Measurements from ENCODE around the gene ZFP62. TPM values are rescaled to one million over a fixed set of nuclear protein-coding genes. Genes with fewer than 3 reads are reported as not detected.
"Not testable (repeated sequence)": the region's sequence is repeated elsewhere in the genome, so short reads cannot be mapped to it uniquely, and the experiment has no call there.

The ZFP62 gene
- 19.4 TPM for total RNA-seq
- long read RNA-seq, full-length matches to known transcripts = 8 of 16 reads
- long read RNA-seq, partial matches to known transcripts = 0 of 16 reads
- long read RNA-seq, other reads (novel, unspliced or antisense) = 8 of 16 reads

DNA sequence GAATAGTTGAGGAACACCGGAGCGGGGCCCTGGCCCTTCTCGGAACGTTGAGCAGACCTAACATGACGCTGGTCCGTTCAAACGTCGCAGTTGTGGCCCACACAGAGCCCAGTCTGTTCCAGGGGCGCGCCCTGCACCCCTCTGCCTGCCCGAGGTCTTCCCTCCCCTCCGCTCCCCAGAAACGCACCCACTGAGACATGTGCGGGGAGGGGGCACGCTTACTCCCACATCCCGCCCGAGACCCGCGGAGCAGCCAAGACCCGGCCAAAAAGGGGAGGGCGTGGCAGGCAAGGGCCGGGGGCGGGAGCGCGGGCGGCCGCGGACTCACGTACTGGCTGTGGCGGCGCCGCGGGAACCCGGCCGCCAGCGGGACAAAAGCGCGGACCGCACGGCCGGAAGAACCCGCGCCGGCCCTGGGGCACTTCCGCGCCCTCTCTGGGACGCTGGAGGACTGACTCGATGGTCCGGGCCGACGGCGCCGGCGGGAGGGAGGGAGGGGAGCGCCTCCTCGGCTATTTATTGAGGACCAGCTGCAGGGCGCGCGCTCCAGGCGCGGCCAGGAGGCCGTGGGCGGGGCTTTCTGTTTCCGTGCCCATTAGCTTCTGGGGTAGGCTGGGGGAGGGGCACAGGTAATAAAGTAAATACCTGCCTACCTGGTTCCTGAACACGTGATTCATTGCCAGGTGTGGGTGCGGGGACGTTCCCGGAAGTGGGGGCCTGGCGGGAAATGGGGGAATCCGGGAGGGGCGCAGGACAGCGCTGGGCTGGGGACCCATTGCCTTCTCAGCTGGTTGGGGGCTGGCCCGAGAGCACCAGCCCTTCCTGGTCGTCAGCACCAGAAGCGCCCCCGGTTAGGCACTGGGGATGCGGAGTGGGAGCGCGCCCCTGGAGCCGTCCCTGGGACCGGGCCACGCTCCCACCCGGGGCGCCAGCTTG is at the start of gene ZFP62:
ZFP62 (minus strand) TSS at position 390 of the 936 bp plus-strand sequence; CDS start at position 333, 57 bp downstream.
- intact Hi-C loops (cut with DNase I) = loop anchor here (2.0 to 5.0 kb wide), 3 partner anchors 30 to 74 kb away; no protein-coding TSS in a partner anchor

DNA sequence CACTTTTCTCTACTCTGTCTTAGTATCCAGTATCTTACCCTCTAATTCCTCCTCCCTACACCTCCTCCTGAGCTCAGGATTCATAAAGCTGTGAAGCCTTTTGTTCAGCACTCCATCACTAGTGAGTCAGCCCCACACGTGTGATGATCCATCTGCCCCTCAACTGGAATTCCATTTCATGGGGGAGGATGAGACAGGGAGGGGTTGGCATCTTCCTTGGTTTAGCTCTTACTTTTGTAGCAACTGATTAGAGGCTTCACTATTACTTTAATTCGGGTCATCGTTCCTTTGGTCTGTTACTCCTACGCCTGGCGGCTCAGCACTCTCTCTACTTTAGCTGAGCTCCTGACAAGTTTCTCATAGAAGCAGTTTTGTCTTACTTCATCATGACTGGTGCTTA is 49.7 kb upstream of the ZFP62 start:
- DNase-seq (ENCODE audit: low spot score) = no peak
- intact Hi-C loops (cut with DNase I) = no loop called here

More for the DNA sequence above, at the start of gene ZFP62:
- DNase-seq (ENCODE audit: low spot score) = peak; percentile 95

DNA sequence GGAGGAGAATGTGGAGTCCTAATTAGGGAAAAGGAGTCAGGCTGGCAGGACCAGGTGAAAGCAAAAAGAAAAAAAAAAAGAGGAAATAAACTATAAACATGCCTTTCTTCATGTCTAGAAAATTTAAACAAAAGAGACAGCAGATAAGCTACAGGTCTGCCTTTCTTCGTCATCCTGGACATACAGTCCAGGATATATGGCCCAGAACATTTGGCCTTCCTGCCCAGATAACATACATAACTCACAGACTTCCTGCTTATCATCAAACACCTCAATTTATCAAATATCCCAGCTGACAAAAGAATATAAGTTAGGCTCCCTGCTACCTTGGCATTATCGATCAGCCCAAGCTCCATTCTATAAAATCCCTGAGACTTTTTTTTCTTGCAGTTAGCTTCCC is 49.1 kb upstream of the ZFP62 start:
- no peak for DNase-seq (ENCODE audit: low spot score)
- intact Hi-C loops (cut with DNase I) = no loop called here

DNA sequence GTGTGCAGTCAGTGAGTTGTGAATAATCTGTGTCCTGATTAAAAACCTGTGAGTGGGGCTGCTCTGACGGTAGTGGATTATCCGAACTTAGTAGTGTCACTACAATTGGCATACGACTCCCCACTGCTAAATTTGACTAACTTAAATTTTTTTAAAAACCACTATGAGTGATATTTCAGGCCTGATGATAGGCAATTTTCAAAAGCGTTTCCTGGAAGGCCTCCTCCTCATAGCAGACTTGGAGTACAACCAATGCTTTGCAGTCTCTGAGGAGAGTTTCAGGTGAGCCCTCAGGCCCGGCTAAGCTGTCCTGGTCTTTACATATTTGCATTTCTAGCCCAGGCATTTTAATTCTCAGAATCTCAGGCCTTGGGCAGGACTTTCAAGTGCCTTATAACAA is 48.7 kb upstream of the ZFP62 start:
- no peak for DNase-seq (ENCODE audit: low spot score)
- intact Hi-C loops (cut with DNase I) = no loop called here

DNA sequence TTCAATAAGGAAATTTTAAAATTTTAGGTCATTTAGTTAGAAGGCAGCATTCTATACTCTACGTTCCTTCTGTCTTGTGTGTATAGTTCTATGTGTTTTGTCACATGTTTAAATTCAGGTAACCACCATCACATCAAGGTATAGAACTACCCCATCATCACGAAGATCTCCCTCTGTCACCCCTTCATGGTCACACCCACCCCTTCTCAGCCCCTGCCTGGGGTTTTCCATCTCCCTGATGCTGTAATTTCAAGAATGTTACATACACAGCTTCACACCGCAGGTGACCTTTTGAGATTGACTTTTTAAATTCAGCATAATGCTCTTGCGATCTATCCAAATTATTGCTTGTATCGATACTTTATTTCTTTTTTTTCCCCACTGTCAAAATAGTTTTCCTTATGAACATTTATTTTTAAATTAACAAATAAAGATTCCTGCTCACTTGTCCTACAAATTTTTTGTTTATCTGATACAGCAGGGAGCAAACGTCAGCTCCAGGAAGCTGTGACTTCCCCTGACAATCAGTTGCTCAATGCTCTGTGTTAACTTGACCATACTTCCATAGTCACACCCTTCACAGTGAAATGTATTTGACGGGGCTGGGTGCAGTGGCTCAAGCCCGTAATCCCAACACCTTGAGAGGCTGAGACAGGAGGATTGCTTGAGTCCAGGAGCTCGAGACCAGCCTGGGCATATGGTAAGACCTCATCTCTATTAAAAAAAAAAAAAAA is 48.1 kb upstream of the ZFP62 start:
- no peak for DNase-seq (ENCODE audit: low spot score)
- intact Hi-C loops (cut with DNase I) = no loop called here

DNA sequence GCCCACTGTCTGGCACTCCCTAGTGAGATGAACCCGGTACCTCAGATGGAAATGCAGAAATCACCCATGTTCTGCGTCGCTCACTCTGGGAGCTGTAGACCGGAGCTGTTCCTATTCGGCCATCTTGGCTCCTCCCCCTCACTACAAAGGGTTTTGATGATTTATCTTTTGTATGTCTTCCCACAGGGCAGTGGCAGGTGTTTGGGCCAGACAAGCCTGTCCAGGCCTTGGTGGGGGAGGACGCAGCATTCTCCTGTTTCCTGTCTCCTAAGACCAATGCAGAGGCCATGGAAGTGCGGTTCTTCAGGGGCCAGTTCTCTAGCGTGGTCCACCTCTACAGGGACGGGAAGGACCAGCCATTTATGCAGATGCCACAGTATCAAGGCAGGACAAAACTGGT is 47.3 kb upstream of the ZFP62 start:
- DNase-seq (ENCODE audit: low spot score) = no peak
- intact Hi-C loops (cut with DNase I) = no loop called here

DNA sequence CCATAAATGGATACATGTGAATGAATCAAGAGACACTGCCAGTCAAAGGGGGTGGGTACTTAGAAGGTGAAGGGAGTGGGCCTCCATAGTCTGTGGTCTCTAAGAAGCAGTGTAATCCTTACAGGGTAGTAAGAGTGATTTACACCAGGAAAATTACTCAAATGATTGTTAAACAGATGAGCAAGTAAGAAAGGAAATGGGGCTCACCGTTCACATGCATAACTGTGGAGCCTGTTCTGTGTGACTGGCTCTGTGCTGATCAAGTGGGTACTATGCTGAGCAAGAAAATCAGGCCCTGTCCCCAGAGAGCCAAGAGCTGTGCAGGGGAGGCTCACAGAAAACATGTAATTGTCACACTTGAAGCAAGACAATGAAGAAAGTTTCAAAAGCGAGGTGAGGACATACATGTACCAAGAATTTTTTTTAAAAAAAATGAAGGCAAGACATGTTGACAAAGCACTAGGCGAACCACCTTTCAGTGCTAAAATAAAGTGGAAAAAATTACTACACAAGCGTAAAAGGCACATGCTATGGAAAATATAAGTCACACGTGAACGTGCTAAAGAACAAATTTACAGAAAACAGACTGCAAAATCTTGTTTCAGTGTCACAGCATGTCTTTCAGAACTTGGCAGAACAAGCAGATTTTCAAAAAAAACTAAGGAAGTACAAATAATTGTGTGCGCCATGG is 40.4 kb upstream of the ZFP62 start:
- intact Hi-C loops (cut with DNase I) = no loop called here
- no peak for DNase-seq (ENCODE audit: low spot score)

DNA sequence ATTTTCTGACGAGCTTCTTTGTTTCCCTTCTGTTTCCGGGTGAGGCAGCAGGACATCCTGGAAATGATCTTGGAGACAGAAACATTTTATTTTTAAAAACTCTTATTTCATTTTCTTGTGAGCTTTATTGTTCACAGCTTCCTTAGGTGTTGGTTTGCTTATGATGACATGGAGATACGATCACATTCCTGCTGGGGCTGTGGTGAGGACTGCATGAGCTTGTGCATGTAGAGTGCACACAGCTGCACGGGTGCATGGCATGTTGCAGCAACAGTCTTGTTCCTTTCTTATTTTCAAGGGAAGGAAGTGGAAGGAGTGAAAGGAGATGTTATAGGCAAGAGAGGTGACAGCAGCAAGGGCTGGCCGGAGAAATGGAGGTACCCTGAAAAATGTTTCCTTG is 39.1 kb upstream of the ZFP62 start:
- DNase-seq (ENCODE audit: low spot score) = no peak
- intact Hi-C loops (cut with DNase I) = no loop called here

DNA sequence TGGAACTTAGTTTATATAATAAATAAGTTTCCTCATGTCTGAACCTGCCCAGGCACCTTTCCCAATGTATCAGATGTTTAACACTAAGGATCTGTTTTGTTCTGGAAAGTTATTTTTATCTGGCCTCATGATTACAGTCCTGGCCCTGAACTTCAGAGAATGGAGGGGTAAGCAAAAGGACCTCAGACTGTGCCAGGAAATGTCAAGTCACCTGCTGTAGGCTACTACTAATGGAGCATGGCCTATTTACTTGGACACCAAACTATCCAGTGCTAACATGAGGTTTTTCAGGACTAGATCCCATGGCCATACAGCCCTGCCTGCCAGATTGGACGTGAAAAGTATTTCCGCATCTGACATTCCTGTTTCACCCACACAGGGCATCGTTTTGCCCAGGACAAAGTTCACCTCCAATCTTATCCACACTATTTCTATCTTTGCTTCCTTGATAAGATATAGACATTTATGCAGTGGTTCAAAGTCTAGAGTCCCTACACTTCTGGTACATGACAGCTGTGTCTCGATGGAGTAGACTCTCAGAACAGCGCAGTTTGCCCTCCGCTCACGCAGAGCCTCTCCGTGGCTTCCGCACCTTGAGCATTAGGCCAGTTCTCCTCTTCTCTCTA is 37.7 kb upstream of the ZFP62 start, which contains the start of gene BTNL8:
BTNL8 (plus strand) TSS at position 539 of the 626 bp plus-strand sequence. CDS start 152 bp downstream, outside the sequence.
- DNase-seq (ENCODE audit: low spot score) = no peak
- intact Hi-C loops (cut with DNase I) = no loop called here

DNA sequence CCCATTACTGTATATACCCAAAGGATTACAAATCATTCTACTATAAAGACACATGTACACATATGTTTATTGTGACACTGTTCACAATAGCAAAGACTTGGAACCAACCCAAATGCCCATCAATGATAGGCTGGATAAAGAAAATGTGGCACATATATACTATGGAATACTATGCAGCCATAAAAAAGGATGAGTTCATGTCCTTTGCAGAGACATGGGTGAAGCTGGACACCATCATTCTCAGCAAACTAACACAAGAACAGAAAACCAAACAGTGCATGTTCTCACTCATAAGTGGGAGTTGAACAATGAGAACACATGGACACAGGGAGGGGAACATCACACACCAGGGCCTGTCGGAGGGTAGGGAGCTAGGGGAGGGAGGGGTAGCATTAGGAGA is 34.3 kb upstream of the ZFP62 start:
- DNase-seq (ENCODE audit: low spot score); intact Hi-C loops (cut with DNase I): not testable (repeated sequence)

DNA sequence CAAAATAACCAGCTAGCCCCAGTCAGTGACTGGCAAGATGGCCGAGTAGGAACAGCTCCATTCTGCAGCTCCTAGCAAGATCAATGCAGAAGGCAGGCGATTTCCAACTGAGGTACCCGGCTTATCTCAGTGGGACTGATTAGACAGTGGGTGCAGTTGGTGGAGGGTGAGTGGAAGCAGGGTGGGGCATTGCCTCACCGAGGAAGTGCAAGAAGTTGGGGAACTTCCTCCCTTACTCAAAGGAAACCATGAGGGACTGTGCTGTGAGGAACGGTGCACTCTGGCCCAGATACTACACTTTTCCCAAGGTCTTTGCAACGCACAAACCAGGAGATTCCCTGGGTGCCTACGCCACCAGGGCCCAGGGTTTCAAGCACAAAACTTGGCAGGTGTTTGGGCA is 28.3 kb upstream of the ZFP62 start:
- no peak for DNase-seq (ENCODE audit: low spot score)
- intact Hi-C loops (cut with DNase I) = no loop called here

DNA sequence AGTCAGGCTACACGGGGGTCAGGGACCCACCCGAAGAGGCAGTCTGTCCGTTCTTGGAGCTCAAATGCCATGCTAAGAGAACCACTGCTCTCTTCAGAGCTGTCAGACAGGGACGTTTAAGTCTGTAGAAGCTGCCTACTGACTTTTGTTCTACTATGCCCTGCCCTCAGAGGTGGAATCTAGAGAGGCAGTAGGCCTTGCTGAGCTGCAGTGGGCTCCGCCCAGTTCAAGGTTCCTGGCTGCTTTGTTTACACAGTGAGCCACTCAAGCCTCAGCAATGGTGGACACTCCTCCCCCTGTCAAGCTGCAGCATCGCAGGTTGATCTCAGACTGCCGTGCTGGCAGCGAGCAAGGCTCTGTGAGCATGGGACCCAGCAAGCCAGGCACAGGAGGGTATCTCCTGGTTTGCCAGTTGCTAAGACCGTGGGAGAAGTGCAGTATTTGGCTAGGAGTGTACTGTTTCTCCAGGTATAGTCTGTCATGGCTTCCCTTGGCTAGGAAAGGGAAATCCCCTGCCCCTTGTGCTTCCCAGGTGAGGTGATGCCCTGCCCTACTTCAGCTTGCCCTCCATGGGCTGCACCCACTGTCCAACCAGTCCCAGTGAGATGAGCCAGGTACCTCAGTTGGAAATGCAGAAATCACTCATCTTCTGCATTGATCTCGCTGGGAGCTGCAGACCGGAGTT is 24.9 kb upstream of the ZFP62 start:
- DNase-seq (ENCODE audit: low spot score); intact Hi-C loops (cut with DNase I): not testable (repeated sequence)

DNA sequence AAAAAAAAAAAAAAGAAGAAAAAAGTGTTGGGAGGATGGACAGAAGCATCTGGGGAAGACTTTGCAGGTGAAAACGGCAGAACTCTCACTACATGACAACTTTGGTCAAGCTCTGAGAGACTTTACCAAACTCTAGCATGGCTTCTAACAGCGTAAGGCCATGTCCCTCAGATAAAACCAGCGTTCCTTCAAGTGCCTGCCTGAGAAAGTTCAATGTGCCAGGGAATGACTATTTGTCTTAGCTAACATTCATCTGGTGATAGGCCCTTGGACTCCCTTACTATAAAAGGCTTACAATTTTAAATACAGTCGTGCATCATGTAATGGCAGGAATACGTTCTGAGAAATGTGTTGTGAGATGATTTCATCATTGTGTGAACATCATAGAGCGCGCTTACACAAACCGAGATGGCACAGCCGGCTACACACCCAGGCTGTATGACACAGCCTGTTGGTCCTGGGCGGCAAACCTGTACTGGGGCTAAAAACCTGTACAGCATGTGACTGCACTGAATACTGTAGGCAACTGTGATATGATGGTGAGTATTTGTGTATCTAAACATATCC is 14.9 kb upstream of the ZFP62 start:
- no peak for DNase-seq (ENCODE audit: low spot score)
- intact Hi-C loops (cut with DNase I) = loop anchor here (10.0 kb wide), 1 partner anchor 279 kb away; no protein-coding TSS in a partner anchor

DNA sequence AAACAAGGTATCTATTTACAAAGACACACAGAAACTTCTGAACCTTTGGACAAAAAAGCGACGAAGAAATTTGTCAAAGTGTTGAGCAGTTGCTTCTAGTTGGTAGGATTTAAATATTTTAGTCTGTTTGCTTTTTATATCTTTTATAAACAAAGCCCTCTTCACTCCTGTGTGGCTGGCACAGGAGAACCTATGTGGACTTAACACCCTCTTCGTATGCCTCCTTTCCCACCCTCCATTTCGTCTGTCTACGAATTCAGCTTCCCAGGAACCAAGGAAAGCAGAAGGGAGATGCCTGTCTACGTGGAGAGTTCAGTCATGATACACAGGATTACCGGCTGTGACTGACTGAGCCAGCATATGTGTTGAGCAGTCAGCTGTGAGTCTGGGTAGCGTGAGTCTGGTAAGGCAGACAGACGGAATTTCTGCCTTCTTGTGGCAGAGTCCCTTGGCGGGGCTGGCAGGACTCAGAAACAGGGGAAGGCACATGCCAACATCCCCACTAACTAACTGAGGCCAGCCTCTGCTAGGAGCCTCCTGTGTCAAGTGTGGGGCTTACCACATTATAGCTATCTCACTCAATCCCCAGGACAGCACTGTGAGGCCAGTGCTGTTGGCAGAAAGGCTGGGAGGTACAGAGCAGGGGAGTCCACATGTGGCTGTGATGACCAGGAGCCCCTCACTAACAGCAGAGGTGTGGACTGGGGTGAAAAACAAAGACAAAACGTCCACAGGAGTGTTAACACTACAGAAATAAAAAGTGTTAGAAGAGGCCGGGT is 13.9 kb upstream of the ZFP62 start:
- no peak for DNase-seq (ENCODE audit: low spot score)
- intact Hi-C loops (cut with DNase I) = loop anchor here (10.0 kb wide), 1 partner anchor 280 kb away; no protein-coding TSS in a partner anchor

DNA sequence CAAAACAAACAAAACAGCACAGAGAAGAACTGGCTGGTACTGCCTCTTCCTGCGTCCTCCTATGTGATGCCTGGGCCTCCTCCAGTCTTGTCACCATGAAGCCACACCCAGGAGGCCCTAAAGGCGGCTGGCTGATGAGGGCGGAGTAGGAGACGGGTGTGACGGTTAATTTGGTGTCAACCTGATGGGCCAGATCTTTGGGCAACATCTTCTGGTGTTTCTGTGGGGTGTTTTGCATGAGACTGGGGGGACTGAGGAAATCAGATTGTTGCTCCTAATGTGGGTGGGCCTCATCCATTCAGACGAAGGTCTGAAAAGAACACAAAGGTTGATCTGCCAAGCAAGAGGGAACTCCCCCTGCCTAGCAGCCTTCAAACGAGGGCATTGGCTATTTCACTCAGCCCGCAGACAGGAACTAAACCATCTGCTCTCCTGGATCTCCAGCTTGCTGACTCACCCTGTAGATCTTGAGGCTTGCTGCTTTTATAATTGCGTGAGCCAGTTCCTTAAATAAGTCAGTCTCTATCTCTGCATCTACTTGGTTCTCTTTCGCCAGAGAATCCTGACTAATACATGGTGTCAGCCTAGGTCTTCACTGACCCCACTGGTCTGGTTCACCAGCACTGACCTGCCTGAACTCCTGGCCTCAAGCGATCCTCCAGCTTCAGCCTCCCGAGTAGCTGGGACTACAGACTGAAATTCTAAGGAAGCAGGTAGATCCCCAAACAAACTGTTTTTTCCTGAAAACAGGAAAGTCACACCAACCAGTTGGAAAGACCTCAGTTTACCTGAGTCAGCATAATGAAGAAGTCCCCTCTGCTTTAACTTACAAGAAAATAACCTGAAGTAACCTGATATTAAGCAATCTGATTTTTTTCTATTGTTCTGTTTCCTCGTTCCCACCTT is 12.8 kb upstream of the ZFP62 start:
- intact Hi-C loops (cut with DNase I) = loop anchor here (10.0 kb wide), 1 partner anchor 281 kb away; no protein-coding TSS in a partner anchor
- no peak for DNase-seq (ENCODE audit: low spot score)

DNA sequence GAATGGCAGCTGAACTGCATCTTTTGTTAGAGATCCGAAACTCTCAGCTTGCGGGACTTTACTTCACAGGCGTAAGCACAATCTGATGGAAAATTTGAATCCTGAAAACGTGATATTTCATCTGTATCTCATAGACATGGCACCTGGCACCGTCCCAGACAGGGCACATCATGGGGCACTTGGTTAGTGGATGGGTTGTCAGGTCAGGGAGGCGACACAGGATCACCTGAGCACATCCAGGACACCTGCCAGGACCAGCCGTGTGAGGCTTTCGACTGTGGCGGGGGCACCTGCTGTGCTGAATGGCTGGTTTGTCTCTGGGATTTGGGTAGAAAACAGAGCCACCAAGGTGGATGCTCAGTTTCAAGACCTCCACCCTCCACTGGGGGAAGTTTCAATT is 11.3 kb upstream of the ZFP62 start:
- DNase-seq (ENCODE audit: low spot score) = no peak
- intact Hi-C loops (cut with DNase I) = loop anchor here (10.0 kb wide), 1 partner anchor 282 kb away; no protein-coding TSS in a partner anchor

Data from cardiac septum (tissue), 1 donor.